Nephron progenitor cell (in vitro differentiated cells): Measurements from ENCODE around the gene TEX2.

Source experiments
- DNase-seq: peaks from one replicate; pipeline ENCODE4 v3.0.0; 2021
- H3K27ac Mint-ChIP-seq: 2 replicates; pipeline ENCODE4 v1.8.0; 2021; ENCODE audit warnings: mild to moderate bottlenecking, moderate library complexity, mixed read lengths
- H3K27me3 Mint-ChIP-seq: 2 replicates; pipeline ENCODE4 v1.8.0; 2021; ENCODE audit warnings: mild to moderate bottlenecking, low read depth, mixed read lengths; ENCODE audit not compliant: poor library complexity
- H3K36me3 Mint-ChIP-seq: 2 replicates; pipeline ENCODE4 v1.8.0; 2021; ENCODE audit warnings: low read depth, mixed read lengths
- H3K4me1 Mint-ChIP-seq: 2 replicates; pipeline ENCODE4 v1.8.0; 2021; ENCODE audit warnings: mixed read lengths
- H3K4me3 Mint-ChIP-seq: 2 replicates; pipeline ENCODE4 v1.8.0; 2021; ENCODE audit warnings: mild to moderate bottlenecking, moderate library complexity, mixed read lengths
- H3K9me3 Mint-ChIP-seq: 2 replicates; pipeline ENCODE4 v1.8.0; 2021; ENCODE audit warnings: mild to moderate bottlenecking, moderate library complexity, mixed read lengths
- TF ChIP-seq, protein P1 (sequence below): fragments of 200-600 bp; sonication (generic); IDR thresholded peaks from 2 replicates; pipeline ENCODE4 v1.5.0; 2021; ENCODE audit warnings: antibody characterized with exemption

The TEX2 gene

DNA sequence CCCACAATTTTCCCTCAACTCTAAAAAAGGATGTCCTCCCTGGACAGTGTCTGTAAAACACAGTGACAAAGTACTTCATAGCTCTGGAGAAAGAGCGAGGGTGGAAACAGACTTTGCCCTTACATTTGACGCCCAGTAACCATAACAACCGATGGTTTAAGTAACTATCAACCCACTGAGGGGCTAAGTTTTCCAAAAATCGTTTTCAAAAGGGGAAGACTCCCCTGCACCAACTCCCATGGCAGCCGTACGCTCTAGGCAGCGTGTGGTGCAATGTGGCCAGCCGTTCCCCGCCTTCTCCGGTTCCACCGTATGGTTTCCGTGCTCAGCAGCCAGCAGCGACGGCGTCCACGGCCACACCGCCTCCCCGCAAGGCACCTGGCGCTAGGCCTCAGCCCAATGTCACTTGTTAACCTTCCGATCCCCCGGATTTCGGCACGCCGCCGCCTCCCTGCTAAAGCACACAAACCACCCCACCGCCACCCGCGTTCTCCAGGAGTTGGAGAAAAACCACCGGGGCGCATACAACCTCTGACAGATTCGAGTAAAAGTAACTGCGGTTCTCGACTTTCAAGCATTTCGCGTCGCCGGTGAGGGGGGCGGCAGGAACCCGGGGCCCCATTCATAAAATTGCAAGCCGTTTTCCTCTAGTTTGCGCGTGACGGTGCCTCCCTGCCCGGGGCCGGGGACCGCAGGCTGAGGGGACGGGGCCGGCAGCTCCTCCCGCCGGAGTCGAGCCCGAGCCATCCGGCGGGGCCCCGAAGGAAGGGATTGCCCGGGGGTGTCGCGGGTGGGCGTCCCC is 661 bp downstream of the TEX2 start:
- Mint-ChIP-seq H3K36me3 (no peaks in the 10 kb centered on the region), H3K27ac (no peak overlapping the region), H3K4me1 (peaks cover 57% of the 10 kb centered on the region), H3K9me3 (peaks cover 2% of the 10 kb centered on the region), H3K4me3 (peak overlapping the region; percentile 91), H3K27me3 (peaks cover 63% of the 10 kb centered on the region)
- TF ChIP-seq, protein P1, sequence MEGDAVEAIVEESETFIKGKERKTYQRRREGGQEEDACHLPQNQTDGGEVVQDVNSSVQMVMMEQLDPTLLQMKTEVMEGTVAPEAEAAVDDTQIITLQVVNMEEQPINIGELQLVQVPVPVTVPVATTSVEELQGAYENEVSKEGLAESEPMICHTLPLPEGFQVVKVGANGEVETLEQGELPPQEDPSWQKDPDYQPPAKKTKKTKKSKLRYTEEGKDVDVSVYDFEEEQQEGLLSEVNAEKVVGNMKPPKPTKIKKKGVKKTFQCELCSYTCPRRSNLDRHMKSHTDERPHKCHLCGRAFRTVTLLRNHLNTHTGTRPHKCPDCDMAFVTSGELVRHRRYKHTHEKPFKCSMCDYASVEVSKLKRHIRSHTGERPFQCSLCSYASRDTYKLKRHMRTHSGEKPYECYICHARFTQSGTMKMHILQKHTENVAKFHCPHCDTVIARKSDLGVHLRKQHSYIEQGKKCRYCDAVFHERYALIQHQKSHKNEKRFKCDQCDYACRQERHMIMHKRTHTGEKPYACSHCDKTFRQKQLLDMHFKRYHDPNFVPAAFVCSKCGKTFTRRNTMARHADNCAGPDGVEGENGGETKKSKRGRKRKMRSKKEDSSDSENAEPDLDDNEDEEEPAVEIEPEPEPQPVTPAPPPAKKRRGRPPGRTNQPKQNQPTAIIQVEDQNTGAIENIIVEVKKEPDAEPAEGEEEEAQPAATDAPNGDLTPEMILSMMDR, result no peak
- DNase-seq, result peak; percentile 56

DNA sequence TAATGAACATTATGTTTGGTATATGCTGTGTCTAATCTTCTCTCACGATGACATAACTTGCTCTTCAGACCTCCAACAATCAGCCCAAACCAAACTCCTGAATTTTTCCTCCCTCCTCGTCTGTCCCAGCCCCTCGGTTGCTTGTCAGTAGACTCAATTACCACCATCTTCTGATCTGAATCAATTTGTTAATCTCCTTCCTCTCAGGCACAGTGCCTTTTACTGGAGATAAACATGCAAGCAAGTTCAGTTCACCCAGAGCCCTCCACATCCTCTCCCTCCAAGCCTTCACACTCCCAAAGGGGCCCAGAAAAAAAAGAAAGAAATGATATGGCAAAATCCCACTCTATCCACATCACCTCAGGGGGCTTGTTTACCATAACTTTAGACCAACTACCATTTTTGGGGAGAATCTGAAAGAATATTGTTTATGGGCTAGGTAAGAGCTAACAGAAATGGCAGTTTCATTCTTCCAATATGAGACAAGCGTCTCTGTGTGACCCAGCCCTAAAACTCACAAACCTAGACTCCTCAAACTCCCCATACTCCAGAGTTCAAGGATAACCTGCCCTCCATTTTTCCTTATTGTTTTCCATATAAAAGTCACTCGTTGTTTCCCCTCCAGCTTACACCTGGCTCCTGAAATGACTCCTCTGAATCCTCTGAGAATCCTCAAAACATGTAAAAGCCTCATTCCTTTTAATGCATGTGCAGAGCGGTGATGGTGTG is 1.5 kb downstream of the TEX2 start:
- Mint-ChIP-seq H3K4me1 (peaks cover 59% of the 10 kb centered on the region), H3K4me3 (peak overlapping the region; percentile 91), H3K27me3 (peaks cover 55% of the 10 kb centered on the region), H3K36me3 (no peaks in the 10 kb centered on the region), H3K9me3 (no peaks in the 10 kb centered on the region), H3K27ac (no peak overlapping the region)
- no peak for DNase-seq
- TF ChIP-seq, protein P1, result no peak

DNA sequence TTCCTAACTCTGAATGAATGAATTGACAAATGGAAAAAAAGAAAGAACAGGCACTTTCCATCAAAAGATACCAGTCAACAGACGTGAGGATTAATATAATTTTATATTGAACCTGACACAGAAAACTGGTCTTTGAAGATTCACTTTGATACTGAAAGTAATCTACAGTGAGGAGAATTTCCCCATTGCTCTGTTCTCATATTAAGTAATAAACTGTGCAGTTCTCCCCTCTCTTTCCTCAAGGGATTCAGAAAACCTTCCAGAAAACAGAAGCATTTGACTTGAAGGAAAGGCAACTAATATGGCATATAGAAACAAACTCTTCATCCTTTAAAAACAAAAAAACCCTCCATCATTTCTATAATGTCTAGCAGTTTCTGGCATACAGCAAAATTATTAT is 2.2 kb downstream of the TEX2 start:
- no peak for DNase-seq
- Mint-ChIP-seq H3K4me1 (peaks cover 59% of the 10 kb centered on the region), H3K9me3 (no peaks in the 10 kb centered on the region), H3K27ac (no peak overlapping the region), H3K36me3 (no peaks in the 10 kb centered on the region), H3K4me3 (peak overlapping the region; percentile 38), H3K27me3 (peaks cover 50% of the 10 kb centered on the region)
- TF ChIP-seq, protein P1, result no peak

DNA sequence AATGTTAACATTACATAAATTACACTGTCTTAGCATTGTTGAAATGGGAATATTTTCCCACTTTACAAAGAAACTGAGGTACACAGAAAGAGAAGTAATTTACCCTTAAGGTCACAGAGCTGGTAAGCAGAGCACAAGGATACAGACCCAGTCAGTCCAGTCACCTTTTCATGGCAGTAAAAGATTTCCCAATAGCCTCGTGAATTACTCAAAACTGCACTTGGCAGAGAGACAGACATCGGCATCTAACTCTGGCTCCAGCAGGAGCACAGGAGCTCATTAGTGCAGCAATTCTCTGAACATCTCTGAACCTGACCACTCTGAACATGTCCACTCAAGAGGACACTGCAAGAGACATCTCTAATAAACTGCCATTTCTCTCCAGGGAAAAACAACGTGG is 3.1 kb downstream of the TEX2 start:
- TF ChIP-seq, protein P1, result no peak
- Mint-ChIP-seq H3K4me1 (peaks cover 55% of the 10 kb centered on the region), H3K9me3 (no peaks in the 10 kb centered on the region), H3K27me3 (peaks cover 42% of the 10 kb centered on the region), H3K36me3 (no peaks in the 10 kb centered on the region), H3K4me3 (no peak overlapping the region), H3K27ac (no peak overlapping the region)
- no peak for DNase-seq

DNA sequence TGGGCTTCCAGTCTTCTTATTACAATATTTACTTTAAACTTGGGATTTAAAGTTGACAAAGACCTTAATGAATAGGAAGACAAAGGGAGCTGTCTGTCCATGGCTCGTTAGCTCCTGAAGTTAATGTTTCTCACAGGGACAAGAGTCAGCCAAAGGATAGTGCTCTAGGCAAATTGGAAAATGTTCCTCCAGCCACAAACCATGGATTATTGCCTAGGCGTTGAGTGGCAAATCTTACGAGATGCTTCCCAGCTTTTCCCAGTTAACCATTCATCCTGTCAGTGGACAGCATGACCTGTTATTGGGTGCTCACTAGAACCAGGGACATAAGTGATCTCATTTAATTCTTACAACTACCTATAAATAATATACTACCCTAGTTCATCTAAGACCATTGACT is 3.6 kb downstream of the TEX2 start:
- no peak for DNase-seq
- TF ChIP-seq, protein P1, result no peak
- Mint-ChIP-seq H3K9me3 (no peaks in the 10 kb centered on the region), H3K27me3 (peaks cover 37% of the 10 kb centered on the region), H3K27ac (no peak overlapping the region), H3K4me1 (peaks cover 50% of the 10 kb centered on the region), H3K4me3 (no peak overlapping the region), H3K36me3 (no peaks in the 10 kb centered on the region)
